GM23338 (cell line): ENCODE data around the gene UGT1A3. TPM values are rescaled to one million over a fixed set of nuclear protein-coding genes. Genes with fewer than 3 reads are reported as not detected.
"Not testable (repeated sequence)": the region's sequence is repeated elsewhere in the genome, so short reads cannot be mapped to it uniquely, and the experiment has no call there.

ENCODE experiments used
- ATAC-seq: fragments of 200-7000 bp; cut with Tn5 transposase; 3 replicates; pipeline ENCODE4 v1.9.1; 2020
- DNase-seq: peaks from one replicate; pipeline ENCODE4 v3.0.0-alpha.2; 2015; ENCODE audit warnings: low spot score
- H2AFZ ChIP-seq: fragments of 200-600 bp; sonication (generic); 2 replicates; pipeline ENCODE4 v1.8.0; 2016; ENCODE audit warnings: antibody characterized with exemption, mild to moderate bottlenecking, moderate library complexity
- H3F3A ChIP-seq: fragments of 200-600 bp; sonication (generic); replicated peaks from 2 replicates; pipeline ENCODE4 v1.8.0; 2017; ENCODE audit warnings: antibody characterized with exemption, mixed run types, low read depth
- H3K27ac ChIP-seq: fragments of 200-600 bp; sonication (generic); 2 replicates; pipeline ENCODE4 v1.6.1; 2016; ENCODE audit warnings: low read depth
- H3K27me3 ChIP-seq: fragments of 200-600 bp; sonication (generic); 2 replicates; pipeline ENCODE4 v1.8.0; 2016; ENCODE audit warnings: mild to moderate bottlenecking, mixed run types, moderate library complexity; ENCODE audit not compliant: insufficient read depth
- H3K36me3 ChIP-seq: fragments of 200-600 bp; sonication (generic); 2 replicates; pipeline ENCODE4 v1.8.0; 2016; ENCODE audit warnings: mild to moderate bottlenecking; ENCODE audit not compliant: insufficient read depth
- H3K4me1 ChIP-seq: fragments of 200-600 bp; sonication (generic); 2 replicates; pipeline ENCODE4 v1.8.0; 2016; ENCODE audit warnings: mild to moderate bottlenecking, moderate library complexity; ENCODE audit not compliant: insufficient read depth
- H3K4me2 ChIP-seq: fragments of 200-600 bp; sonication (generic); 2 replicates; pipeline ENCODE4 v1.7.1; 2017; ENCODE audit warnings: mixed run types
- H3K4me3 ChIP-seq: fragments of 200-600 bp; sonication (generic); 2 replicates; pipeline ENCODE4 v1.6.1; 2016; ENCODE audit warnings: mixed run types
- H3K79me2 ChIP-seq: fragments of 200-600 bp; sonication (generic); replicated peaks from 2 replicates; pipeline ENCODE4 v1.8.0; 2017; ENCODE audit warnings: mild to moderate bottlenecking; ENCODE audit not compliant: insufficient read depth
- H3K9me2 ChIP-seq: fragments of 200-600 bp; sonication (generic); 2 replicates; pipeline ENCODE4 v1.8.0; 2017; ENCODE audit not compliant: insufficient read depth
- H4K20me1 ChIP-seq: fragments of 200-600 bp; sonication (generic); replicated peaks from 2 replicates; pipeline ENCODE4 v1.8.0; 2017; ENCODE audit warnings: mild to moderate bottlenecking; ENCODE audit not compliant: insufficient read depth
- H3K27ac Mint-ChIP-seq: 2 replicates; pipeline ENCODE4 v1.8.0; 2020; ENCODE audit warnings: inconsistent platforms, mild to moderate bottlenecking, moderate library complexity, mixed read lengths
- H3K27me3 Mint-ChIP-seq: 3 replicates; pipeline ENCODE4 v1.8.0; 2022; ENCODE audit warnings: low read depth, mild to moderate bottlenecking, moderate library complexity, mixed read lengths, inconsistent platforms; ENCODE audit not compliant: insufficient read depth, poor library complexity
- H3K36me3 Mint-ChIP-seq: 3 replicates; pipeline ENCODE4 v1.8.0; 2021; ENCODE audit warnings: low read depth, mild to moderate bottlenecking, inconsistent platforms, moderate library complexity, mixed read lengths
- H3K4me1 Mint-ChIP-seq: 3 replicates; pipeline ENCODE4 v1.8.0; 2020; ENCODE audit warnings: mild to moderate bottlenecking, inconsistent platforms, mixed read lengths
- H3K4me3 Mint-ChIP-seq: 3 replicates; pipeline ENCODE4 v1.8.0; 2021; ENCODE audit warnings: moderate library complexity, mild to moderate bottlenecking, inconsistent platforms, mixed read lengths
- H3K9me3 Mint-ChIP-seq: 3 replicates; pipeline ENCODE4 v1.8.0; 2020; ENCODE audit warnings: moderate library complexity, mild to moderate bottlenecking, inconsistent platforms, mixed read lengths
- CREB1 ChIP-seq: fragments of 250-450 bp; sonication (Bioruptor Pico); IDR thresholded peaks from 2 replicates; pipeline ENCODE4 v1.5.0; 2020; ENCODE audit warnings: low read depth, mild to moderate bottlenecking, moderate library complexity
- EZH2 ChIP-seq: fragments of 200-600 bp; sonication (generic); IDR thresholded peaks from one replicate; pipeline ENCODE4 v1.8.0; 2017; ENCODE audit warnings: antibody characterized with exemption, mild to moderate bottlenecking, low read depth; ENCODE audit not compliant: unreplicated experiment
- EZH2phosphoT487 ChIP-seq: fragments of 200-600 bp; sonication (generic); IDR thresholded peaks from one replicate; pipeline ENCODE4 v1.8.1; 2018; ENCODE audit warnings: antibody characterized with exemption; ENCODE audit not compliant: unreplicated experiment
- JUNB ChIP-seq: IDR thresholded peaks from one replicate; pipeline ENCODE4 v1.6.1; 2016; ENCODE audit warnings: antibody characterized with exemption; ENCODE audit not compliant: unreplicated experiment
- ZNF114 ChIP-seq: fragments of 250-450 bp; sonication (Bioruptor Pico); IDR thresholded peaks from 2 replicates; pipeline ENCODE4 v1.5.0; 2020; ENCODE audit warnings: mild to moderate bottlenecking, moderate library complexity
- polyA plus RNA-seq: library from polyadenylated mRNA; unstranded; fragments of >200 nt; fragmentation: Nextera tagmentation; extraction: Ambion mirVana; gene quantifications from 2 replicates; pipeline ENCODE4 v1.2.1, GENCODE V29; 2016
- total RNA-seq: library from RNA; depleted of rRNA; stranded (reverse); fragments of >200 nt; shearing (Covaris generic); gene quantifications from 2 replicates; pipeline ENCODE4 v1.2.3, GENCODE V29; 2014
- TF ChIP-seq, protein P1 (sequence below): IDR thresholded peaks from 2 replicates; pipeline ENCODE4 v1.6.1; 2016; ENCODE audit warnings: antibody characterized with exemption
- TF ChIP-seq, protein P2 (sequence below): IDR thresholded peaks from one replicate; pipeline ENCODE4 v1.6.1; 2018; ENCODE audit warnings: antibody characterized with exemption; ENCODE audit not compliant: unreplicated experiment

Gene UGT1A3
- total and polyA plus RNA-seq, 2 experiments from 2014 or later = not detected

DNA sequence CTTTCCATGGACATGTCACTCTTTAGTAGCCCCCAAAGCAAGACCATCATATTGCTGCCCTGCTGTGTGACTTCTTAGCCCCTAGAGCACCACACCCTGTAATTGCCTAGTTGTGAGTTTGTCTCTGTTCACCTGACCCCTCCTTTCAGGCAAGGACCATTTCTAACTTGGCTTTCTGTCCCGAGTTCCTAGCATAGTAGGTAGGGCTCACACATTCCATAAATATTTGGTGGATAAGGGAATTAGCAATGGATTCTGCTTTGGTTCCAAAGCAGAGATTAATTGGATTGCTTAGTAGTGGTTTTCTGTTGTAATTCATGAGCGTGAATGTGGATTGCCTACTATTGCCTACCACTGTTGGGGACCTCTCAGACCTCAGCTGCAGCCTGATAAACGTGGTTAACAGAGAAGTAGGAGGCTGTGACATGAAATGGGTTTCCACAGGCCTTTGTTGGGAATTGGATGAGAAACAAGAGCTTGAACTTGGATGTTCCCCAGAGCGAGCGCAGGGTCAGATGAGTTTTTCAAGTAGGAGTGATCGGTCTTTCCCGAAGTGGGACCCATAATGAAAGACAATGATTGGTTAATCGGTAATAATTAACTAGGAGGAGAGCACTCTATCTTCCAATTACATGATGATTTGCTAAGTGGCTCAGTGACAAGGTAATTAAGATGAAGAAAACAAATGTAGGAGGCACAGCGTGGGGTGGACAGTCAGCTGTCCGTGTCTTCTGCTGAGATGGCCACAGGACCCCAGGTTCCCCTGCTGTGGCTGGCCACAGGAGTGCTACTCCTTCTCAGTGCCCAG lies 17.8 kb downstream of the UGT1A3 start:
- Mint-ChIP-seq H3K4me1 (no peaks in the 10 kb centered on the region), H3K4me3 (no peak overlapping the region), H3K9me3 (peaks cover 49% of the 10 kb centered on the region), H3K27ac (no peak overlapping the region), H3K36me3 (peaks cover 16% of the 10 kb centered on the region), H3K27me3 (peaks cover 2% of the 10 kb centered on the region)
- Histone ChIP-seq H3K4me3 (no peak overlapping the region), H3K9me2 (no peaks in the 10 kb centered on the region), H4K20me1 (no peaks in the 10 kb centered on the region), H3K79me2 (no peaks in the 10 kb centered on the region), H2AFZ (no peak overlapping the region), H3F3A (no peaks in the 10 kb centered on the region), H3K27ac (no peak overlapping the region), H3K4me1 (no peaks in the 10 kb centered on the region), H3K27me3 (no peaks in the 10 kb centered on the region), H3K36me3 (no peaks in the 10 kb centered on the region), H3K4me2 (no peak overlapping the region)
- ATAC-seq = no peak
- TF ChIP-seq, protein P1, sequence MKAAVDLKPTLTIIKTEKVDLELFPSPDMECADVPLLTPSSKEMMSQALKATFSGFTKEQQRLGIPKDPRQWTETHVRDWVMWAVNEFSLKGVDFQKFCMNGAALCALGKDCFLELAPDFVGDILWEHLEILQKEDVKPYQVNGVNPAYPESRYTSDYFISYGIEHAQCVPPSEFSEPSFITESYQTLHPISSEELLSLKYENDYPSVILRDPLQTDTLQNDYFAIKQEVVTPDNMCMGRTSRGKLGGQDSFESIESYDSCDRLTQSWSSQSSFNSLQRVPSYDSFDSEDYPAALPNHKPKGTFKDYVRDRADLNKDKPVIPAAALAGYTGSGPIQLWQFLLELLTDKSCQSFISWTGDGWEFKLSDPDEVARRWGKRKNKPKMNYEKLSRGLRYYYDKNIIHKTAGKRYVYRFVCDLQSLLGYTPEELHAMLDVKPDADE = no peak
- TF ChIP-seq ZNF114 (CRISPR knock-in tag) = no peak
- TF ChIP-seq, protein P2, sequence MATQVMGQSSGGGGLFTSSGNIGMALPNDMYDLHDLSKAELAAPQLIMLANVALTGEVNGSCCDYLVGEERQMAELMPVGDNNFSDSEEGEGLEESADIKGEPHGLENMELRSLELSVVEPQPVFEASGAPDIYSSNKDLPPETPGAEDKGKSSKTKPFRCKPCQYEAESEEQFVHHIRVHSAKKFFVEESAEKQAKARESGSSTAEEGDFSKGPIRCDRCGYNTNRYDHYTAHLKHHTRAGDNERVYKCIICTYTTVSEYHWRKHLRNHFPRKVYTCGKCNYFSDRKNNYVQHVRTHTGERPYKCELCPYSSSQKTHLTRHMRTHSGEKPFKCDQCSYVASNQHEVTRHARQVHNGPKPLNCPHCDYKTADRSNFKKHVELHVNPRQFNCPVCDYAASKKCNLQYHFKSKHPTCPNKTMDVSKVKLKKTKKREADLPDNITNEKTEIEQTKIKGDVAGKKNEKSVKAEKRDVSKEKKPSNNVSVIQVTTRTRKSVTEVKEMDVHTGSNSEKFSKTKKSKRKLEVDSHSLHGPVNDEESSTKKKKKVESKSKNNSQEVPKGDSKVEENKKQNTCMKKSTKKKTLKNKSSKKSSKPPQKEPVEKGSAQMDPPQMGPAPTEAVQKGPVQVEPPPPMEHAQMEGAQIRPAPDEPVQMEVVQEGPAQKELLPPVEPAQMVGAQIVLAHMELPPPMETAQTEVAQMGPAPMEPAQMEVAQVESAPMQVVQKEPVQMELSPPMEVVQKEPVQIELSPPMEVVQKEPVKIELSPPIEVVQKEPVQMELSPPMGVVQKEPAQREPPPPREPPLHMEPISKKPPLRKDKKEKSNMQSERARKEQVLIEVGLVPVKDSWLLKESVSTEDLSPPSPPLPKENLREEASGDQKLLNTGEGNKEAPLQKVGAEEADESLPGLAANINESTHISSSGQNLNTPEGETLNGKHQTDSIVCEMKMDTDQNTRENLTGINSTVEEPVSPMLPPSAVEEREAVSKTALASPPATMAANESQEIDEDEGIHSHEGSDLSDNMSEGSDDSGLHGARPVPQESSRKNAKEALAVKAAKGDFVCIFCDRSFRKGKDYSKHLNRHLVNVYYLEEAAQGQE = no peak
- TF ChIP-seq EZH2 = no peak
- no peak for TF ChIP-seq CREB1 (CRISPR knock-in tag)
- TF ChIP-seq EZH2phosphoT487 = no peak
- DNase-seq = no peak

DNA sequence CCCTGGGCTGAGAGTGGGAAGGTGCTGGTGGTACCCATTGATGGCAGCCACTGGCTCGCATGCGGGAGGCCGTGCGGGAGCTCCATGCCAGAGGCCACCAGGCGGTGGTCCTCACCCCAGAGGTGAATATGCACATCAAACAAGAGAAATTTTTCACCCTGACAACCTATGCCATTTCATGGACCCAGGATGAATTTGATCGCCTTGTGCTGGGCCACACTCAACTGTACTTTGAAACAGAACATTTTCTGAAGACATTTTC lies 18.4 kb downstream of the UGT1A3 start:
- TF ChIP-seq JUNB = no peak
- ATAC-seq = no peak

DNA sequence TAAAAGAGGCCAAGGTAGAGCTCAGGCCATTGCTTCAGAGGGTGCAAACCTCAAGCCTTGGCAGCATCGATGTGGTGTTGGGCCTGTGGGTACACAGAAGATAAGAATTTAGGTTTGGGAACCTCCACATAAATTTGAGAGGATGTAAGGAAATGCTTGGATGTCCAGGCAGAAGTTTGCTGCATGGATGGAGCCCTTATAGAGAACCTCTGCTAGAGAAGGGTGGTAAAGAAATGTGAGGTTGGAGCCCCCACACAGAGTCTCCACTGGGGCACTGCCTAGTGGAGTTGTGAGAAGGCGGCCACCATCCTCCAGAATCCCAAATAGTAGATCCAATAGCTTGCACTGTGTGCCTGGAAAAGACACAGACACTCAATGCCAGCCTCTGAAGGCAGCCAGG lies 21.8 kb downstream of the UGT1A3 start:
- DNase-seq, H3K27ac Mint-ChIP-seq, H3K27me3 Mint-ChIP-seq, H3K9me2 ChIP-seq, H3K36me3 ChIP-seq, H3K4me1 Mint-ChIP-seq, H3K79me2 ChIP-seq, H3K4me3 Mint-ChIP-seq, H3K4me1 ChIP-seq, H3F3A ChIP-seq, H3K4me3 ChIP-seq, H3K27me3 ChIP-seq, H3K27ac ChIP-seq, ATAC-seq, H3K4me2 ChIP-seq, H4K20me1 ChIP-seq, H2AFZ ChIP-seq: not testable (repeated sequence)
- peaks cover 16% of the 10 kb centered on the region for H3K36me3 Mint-ChIP-seq
- peaks cover 60% of the 10 kb centered on the region for H3K9me3 Mint-ChIP-seq

More for the DNA sequence above, 18.4 kb downstream of the UGT1A3 start:
- Mint-ChIP-seq H3K4me1 (no peaks in the 10 kb centered on the region), H3K27me3 (peaks cover 2% of the 10 kb centered on the region), H3K36me3 (peaks cover 16% of the 10 kb centered on the region), H3K4me3 (no peak overlapping the region), H3K9me3 (peaks cover 54% of the 10 kb centered on the region), H3K27ac (no peak overlapping the region)
- no peak overlapping the region for H3K4me2 ChIP-seq
- no peaks in the 10 kb centered on the region for H4K20me1 ChIP-seq
- H3K4me1 ChIP-seq = no peaks in the 10 kb centered on the region
- H3F3A ChIP-seq = no peaks in the 10 kb centered on the region
- no peak overlapping the region for H3K27ac ChIP-seq
- no peaks in the 10 kb centered on the region for H3K79me2 ChIP-seq
- no peaks in the 10 kb centered on the region for H3K36me3 ChIP-seq
- no peak overlapping the region for H3K4me3 ChIP-seq
- DNase-seq = no peak
- no peaks in the 10 kb centered on the region for H3K27me3 ChIP-seq
- H3K9me2 ChIP-seq = no peaks in the 10 kb centered on the region
- no peak overlapping the region for H2AFZ ChIP-seq

DNA sequence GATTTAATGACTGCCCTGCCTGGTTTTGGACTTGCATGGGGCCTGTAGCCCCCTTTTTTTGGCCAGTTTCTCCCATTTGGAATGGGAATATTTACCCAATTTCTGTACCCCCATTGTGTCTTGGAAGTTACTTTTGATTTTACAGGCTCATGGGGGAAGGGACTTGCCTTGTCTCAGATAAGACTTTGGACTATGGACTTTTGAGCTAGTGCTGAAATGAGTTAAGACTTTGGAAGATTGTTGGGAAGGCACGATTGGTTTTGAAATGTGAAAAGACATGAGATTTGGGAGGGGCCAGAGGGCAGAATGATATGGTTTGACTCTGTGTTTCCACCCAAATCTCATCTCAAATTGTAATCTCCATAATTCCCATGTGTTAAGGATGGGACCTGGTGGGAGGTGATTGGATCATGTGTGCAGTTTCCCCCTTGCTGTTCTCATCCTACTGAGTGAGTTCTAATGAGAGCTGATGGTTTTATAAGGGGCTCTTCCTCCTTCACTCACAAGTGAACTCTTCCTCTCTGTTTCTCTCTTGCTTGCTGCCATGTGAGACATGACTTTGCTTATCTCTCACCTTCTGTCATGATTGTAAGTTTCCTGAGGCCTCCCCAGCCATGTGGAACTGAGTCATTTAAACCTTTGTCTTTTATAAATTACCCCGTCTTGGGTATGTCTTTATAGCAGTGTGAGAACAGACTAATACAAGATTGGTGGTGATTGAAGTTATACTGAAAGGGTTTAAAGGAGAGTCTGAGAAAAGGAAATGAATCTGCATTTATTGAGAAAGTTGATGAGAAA lies 22.6 kb downstream of the UGT1A3 start:
- H3K79me2 ChIP-seq, H3K4me1 Mint-ChIP-seq, H2AFZ ChIP-seq, H3K27ac Mint-ChIP-seq, H3K4me2 ChIP-seq, H3K27me3 ChIP-seq, ATAC-seq, DNase-seq, H3F3A ChIP-seq, H3K4me3 ChIP-seq, H3K36me3 ChIP-seq, H3K27me3 Mint-ChIP-seq, H3K4me1 ChIP-seq, H3K9me2 ChIP-seq, H3K4me3 Mint-ChIP-seq, H3K27ac ChIP-seq, H4K20me1 ChIP-seq: not testable (repeated sequence)
- peaks cover 61% of the 10 kb centered on the region for H3K9me3 Mint-ChIP-seq
- peaks cover 16% of the 10 kb centered on the region for H3K36me3 Mint-ChIP-seq
